ENCODE data around the gene SLAMF8. TPM values are rescaled to one million over a fixed set of nuclear protein-coding genes. Genes with fewer than 3 reads are reported as not detected.

Gene SLAMF8
- total and polyA plus RNA-seq, 2 of the 8 experiments (the other 6 are each of a cell fraction or from before 2014, with no cell fraction given) = not detected

DNA sequence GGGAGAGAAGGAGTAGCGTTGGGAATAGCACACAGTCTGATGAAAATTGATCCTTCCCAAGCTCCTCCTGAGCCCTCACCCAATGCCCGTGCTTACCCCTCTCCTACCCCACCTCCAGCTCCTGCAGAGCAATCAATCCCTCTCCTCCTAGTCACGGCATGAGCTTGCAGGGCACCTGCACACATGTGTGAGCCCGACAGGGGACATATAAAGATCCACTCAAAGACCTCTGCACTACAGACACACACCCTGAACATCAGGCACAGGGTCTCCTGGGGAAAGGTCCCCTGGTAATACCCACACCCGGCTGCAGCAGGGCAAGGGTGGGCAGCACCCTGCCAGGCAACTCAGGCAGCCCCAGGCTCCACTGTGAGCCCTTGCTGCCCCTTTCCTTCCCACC lies 35.4 kb downstream of the SLAMF8 start:
- no peak overlapping the region for H3K4me3 ChIP-seq (ENCODE audit: extremely low read depth in 1 of 4, insufficient read depth in 2 of 4, low read depth in 3 of 4, low read length in 4 of 4)
- no peak overlapping the region for H3K23ac ChIP-seq (ENCODE audit: insufficient read length)
- H3K23me2 ChIP-seq (ENCODE audit: low read depth, low read length) = no peaks in the 10 kb centered on the region
- H3K27ac ChIP-seq (ENCODE audit: low read depth, low read length) = no peak overlapping the region
- DNase-seq (ENCODE audit: low read depth in 1 of 2, low spot score in 2 of 2) (no peak), FAIRE-seq (no peak)
- no peak overlapping the region for H3K56ac ChIP-seq (replicated peaks; ENCODE audit: insufficient read length, low read depth, low read length)
- no peak overlapping the region for H2AK5ac ChIP-seq (ENCODE audit: low read depth, low read length)
- no peaks in the 10 kb centered on the region for H3K9me3 ChIP-seq (ENCODE audit: insufficient read depth in 2 of 2, low read depth in 1 of 2, low read length in 1 of 2)
- no peak overlapping the region for H2BK120ac ChIP-seq (replicated peaks; ENCODE audit: low read depth, low read length)
- H4K91ac ChIP-seq (replicated peaks; ENCODE audit: insufficient read length, low read length) = no peak overlapping the region
- no peak overlapping the region for H2BK20ac ChIP-seq (ENCODE audit: low read length)
- H4K5ac ChIP-seq (ENCODE audit: insufficient read length, low read depth, low read length) = no peak overlapping the region
- CTCF ChIA-PET (ENCODE audit: partially characterized antibody) = interaction anchor here (0.9 to 14.8 kb wide), 8 partner anchors 10 to 145 kb away, joined by 3 to 111 read pairs (median 7); no protein-coding TSS in a partner anchor
- no peak overlapping the region for H2BK5ac ChIP-seq (ENCODE audit: low read depth, low read length)
- H3K36me3 ChIP-seq (ENCODE audit: control insufficient read depth in 2 of 4, insufficient read depth in 4 of 4, low read length in 3 of 4) = no peaks in the 10 kb centered on the region
- H3K18ac ChIP-seq (ENCODE audit: extremely low read depth, low read length) = peak overlapping the region; percentile 48; the same call in 1 of the 2 replicates
- H3K4me1 ChIP-seq (replicated peaks in 1 of 4; ENCODE audit: control insufficient read depth in 3 of 4, insufficient read depth in 4 of 4, low read length in 3 of 4) = peaks cover 0 to 2% (median 0%) of the 10 kb centered on the region in 4 experiments; a peak in 2 of 7 replicates
- TF ChIP-seq BACH1 (IDR thresholded peaks at IDR 0.05; ENCODE audit: low read length) = no peak
- no peak for TF ChIP-seq RXRA (IDR thresholded peaks at IDR 0.05; ENCODE audit: insufficient read depth, low read depth, low read length)
- TF ChIP-seq SIX5 (IDR thresholded peaks at IDR 0.05; ENCODE audit: low read depth, low read length) = no peak
- no peak for TF ChIP-seq CBX8 (IDR thresholded peaks at IDR 0.05; ENCODE audit: borderline replicate concordance, low read depth, low read length)
- TF ChIP-seq SP4 (IDR thresholded peaks at IDR 0.05; ENCODE audit: low read length) = no peak
- TF ChIP-seq RNF2 (IDR thresholded peaks at IDR 0.05; ENCODE audit: borderline replicate concordance, low read depth, low read length, missing control alignments, poor library complexity, severe bottlenecking) = no peak
- no peak for TF ChIP-seq SIRT6 (IDR thresholded peaks at IDR 0.05; ENCODE audit: low read length)
- TF ChIP-seq KDM4A (IDR thresholded peaks at IDR 0.05; ENCODE audit: low read depth, low read length, severe bottlenecking) = no peak
- TF ChIP-seq CBX5 (IDR thresholded peaks at IDR 0.05; ENCODE audit: low read depth, low read length) = no peak
- no peak for TF ChIP-seq CHD1 (IDR thresholded peaks at IDR 0.05; ENCODE audit: low read depth, low read length)
- no peak for TF ChIP-seq MAX (IDR thresholded peaks at IDR 0.05)
- TF ChIP-seq RFX5 (IDR thresholded peaks at IDR 0.05; ENCODE audit: borderline replicate concordance, low read depth, low read length) = no peak
- no peak for TF ChIP-seq SIN3A (conservative IDR thresholded peaks at IDR 0.05 in 1 of 2, IDR thresholded peaks at IDR 0.05 in 1 of 2; ENCODE audit: low read depth in 1 of 2, low read length in 2 of 2)
- no peak for TF ChIP-seq TCF12 (IDR thresholded peaks at IDR 0.05; ENCODE audit: low read depth, low read length)
- no peak for TF ChIP-seq TEAD4 (IDR thresholded peaks at IDR 0.05; ENCODE audit: low read depth, low read length)
- no peaks in the 10 kb centered on the region; a peak in 2 of 7 replicates for H3K27me3 ChIP-seq (replicated peaks in 1 of 4; ENCODE audit: control insufficient read depth in 3 of 4, extremely low read depth in 1 of 4, insufficient read depth in 3 of 4, low read length in 3 of 4)
- H3K9ac ChIP-seq (replicated peaks in 1 of 4; ENCODE audit: extremely low read depth in 1 of 4, low read depth in 3 of 4, low read length in 3 of 4) = no peak overlapping the region
- no peak overlapping the region; the same call in 1 of the 2 replicates for H4K8ac ChIP-seq (ENCODE audit: extremely low read depth, insufficient read depth, low read length)
- no peak overlapping the region for H3K4ac ChIP-seq (replicated peaks; ENCODE audit: insufficient read length, low read depth, low read length)
- no peaks in the 10 kb centered on the region for H3K79me2 ChIP-seq (ENCODE audit: control insufficient read depth in 1 of 2, insufficient read depth in 2 of 2, low read length in 2 of 2)
- WGBS, 2 experiments (ENCODE audit: extremely low coverage in 1 of 2, insufficient coverage in 1 of 2, insufficient read length in 1 of 2, insufficient replicate concordance in 2 of 2, low coverage in 1 of 2, low lambda C conversion rate in 2 of 2, missing lambda C conversion rate in 1 of 2) = 75% methylated on average over 5 of the region's 5 CpGs; no CpG with 5 or more reads in 1 of the 2 experiments
- no peak overlapping the region for H2BK15ac ChIP-seq (ENCODE audit: low read length)
- no peak overlapping the region for H3K14ac ChIP-seq (ENCODE audit: insufficient read length)
- POLR2A ChIA-PET (ENCODE audit: partially characterized antibody) = no interaction called here
- no peak overlapping the region for H3K4me2 ChIP-seq (ENCODE audit: insufficient read depth in 1 of 2, low read depth in 2 of 2, low read length in 2 of 2)
- H3K79me1 ChIP-seq (ENCODE audit: low read depth, low read length) = no peaks in the 10 kb centered on the region
- no peaks in the 10 kb centered on the region for H4K20me1 ChIP-seq (replicated peaks in 1 of 2; ENCODE audit: control insufficient read depth in 1 of 2, insufficient read depth in 2 of 2, low read length in 2 of 2)
- 0 out of 2 replicates have a peak overlapping the region, but pooled peaks have one; percentile 6 for H2BK12ac ChIP-seq (ENCODE audit: low read depth, low read length)
- H2AFZ ChIP-seq (ENCODE audit: low read length) = no peak overlapping the region
